Neural cell (in vitro differentiated cells): ENCODE data around the gene SULF2.

ENCODE experiments used
- CTCF ChIP-seq: fragments of 450-650 bp; IDR thresholded peaks from 2 replicates; pipeline ENCODE4 v1.5.1; 2014; ENCODE audit warnings: antibody characterized with exemption, mild to moderate bottlenecking, moderate library complexity; ENCODE audit not compliant: poor library complexity, severe bottlenecking
- EP300 ChIP-seq: fragments of 450-650 bp; conservative IDR thresholded peaks from 2 replicates; pipeline ENCODE4 v1.6.1; 2014; ENCODE audit warnings: antibody characterized with exemption, mild to moderate bottlenecking, moderate library complexity; ENCODE audit not compliant: poor library complexity, severe bottlenecking
- EZH2 ChIP-seq: fragments of 200-600, 300-800 bp; shearing (Covaris generic), sonication (generic); IDR thresholded peaks from 2 replicates; pipeline ENCODE4 v1.6.1; 2014; ENCODE audit warnings: antibody characterized with exemption, low read length, borderline replicate concordance, mild to moderate bottlenecking; ENCODE audit not compliant: insufficient read depth, poor library complexity, severe bottlenecking
- MXI1 ChIP-seq: fragments of 450-650 bp; conservative IDR thresholded peaks from 2 replicates; pipeline ENCODE4 v1.6.1; 2014; ENCODE audit warnings: antibody characterized with exemption, mild to moderate bottlenecking; ENCODE audit not compliant: poor library complexity, severe bottlenecking
- POLR2AphosphoS5 ChIP-seq: IDR thresholded peaks from 2 replicates; pipeline ENCODE4 v1.6.1; 2012
- REST ChIP-seq: IDR thresholded peaks from 2 replicates; pipeline ENCODE4 v1.6.1; 2012; ENCODE audit warnings: borderline replicate concordance
- SMC3 ChIP-seq: fragments of 450-650 bp; conservative IDR thresholded peaks from 2 replicates; pipeline ENCODE4 v1.6.1; 2014; ENCODE audit warnings: antibody characterized with exemption, mild to moderate bottlenecking, moderate library complexity; ENCODE audit not compliant: poor library complexity

- TF ChIP-seq CTCF = no peak
- TF ChIP-seq MXI1 = no peak
- TF ChIP-seq EZH2 = no peak
- TF ChIP-seq POLR2AphosphoS5 = no peak
- no peak for TF ChIP-seq EP300
- TF ChIP-seq SMC3 = no peak
- TF ChIP-seq REST = no peak
These were observed 29.5 kb upstream of the SULF2 start for GRCh38 chr20:47814632-47815415.
